ENCODE measurements around the gene PRKN.
"Not testable (repeated sequence)": the region's sequence is repeated elsewhere in the genome, so short reads cannot be mapped to it uniquely, and the experiment has no call there.

The PRKN gene

DNA sequence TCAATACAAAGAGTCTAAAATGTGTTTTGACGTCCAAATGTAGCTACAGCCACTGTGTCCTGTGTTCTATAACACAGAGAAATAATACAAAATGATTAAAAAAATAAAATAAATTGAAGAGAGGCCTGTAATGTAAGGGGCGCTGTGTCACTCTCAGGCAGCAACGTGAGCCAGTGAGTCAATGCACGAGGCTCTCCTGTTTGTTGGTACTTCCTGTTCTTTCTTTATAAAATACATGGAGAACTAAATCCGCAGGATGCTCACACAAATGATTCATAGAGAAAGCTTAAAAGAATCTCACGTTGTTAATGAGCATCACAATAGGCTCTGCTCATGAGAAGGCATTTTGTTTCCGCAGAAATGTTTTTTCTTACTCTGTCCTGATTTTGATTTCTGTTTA lies 818.7 kb downstream of the PRKN start:
- DNase-seq (ENCODE audit: low spot score) = no peak

DNA sequence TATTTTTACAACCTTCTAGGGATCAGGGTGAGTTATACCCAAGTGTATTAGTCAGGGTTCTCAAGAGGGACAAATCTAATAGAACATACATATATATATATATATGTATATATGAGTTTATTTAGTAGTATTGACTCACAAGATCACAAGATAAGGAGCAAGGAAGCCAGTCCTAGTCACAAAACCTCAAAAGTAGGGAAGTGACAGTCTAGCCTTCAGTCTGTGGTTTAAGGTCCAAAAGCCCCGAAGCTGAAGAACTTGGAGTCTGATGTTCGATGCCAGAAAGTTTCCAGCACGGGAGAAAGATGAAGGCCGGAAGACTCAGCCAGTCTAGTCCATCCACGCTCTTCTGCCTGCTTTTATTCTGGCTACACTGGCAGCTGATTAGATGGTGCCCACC lies 821.0 kb downstream of the PRKN start:
- no peak for DNase-seq (ENCODE audit: low spot score)

DNA sequence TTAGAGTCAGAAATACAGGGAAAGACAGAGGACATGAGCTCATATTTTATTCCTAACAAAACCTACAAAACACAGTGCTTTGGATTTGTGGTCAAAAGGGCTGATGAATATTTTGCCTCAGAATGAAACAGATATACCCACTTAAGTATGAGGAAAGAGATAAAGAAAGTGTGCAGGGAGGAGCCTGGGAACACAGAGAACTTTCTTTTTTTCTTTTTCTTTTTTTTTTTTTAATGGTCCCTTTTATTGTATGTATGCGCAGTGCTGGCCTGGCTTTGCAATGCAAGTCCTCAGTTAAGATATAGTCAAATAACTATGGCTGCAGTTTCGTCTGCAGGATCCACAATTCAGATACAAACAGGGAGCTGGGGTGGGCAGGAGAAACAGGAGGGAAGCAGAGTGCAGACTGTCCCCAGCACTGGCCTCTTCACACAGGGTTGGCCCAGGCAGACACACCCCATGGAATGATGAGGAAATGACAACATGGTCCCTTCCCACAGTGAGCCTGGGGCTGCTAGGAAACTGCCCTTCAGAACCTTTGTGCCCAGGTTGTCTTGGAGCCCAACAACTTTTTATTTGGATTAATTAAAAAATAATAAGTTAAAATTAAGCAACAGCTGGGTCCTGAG lies 823.9 kb downstream of the PRKN start:
- DNase-seq (ENCODE audit: low spot score) = no peak

DNA sequence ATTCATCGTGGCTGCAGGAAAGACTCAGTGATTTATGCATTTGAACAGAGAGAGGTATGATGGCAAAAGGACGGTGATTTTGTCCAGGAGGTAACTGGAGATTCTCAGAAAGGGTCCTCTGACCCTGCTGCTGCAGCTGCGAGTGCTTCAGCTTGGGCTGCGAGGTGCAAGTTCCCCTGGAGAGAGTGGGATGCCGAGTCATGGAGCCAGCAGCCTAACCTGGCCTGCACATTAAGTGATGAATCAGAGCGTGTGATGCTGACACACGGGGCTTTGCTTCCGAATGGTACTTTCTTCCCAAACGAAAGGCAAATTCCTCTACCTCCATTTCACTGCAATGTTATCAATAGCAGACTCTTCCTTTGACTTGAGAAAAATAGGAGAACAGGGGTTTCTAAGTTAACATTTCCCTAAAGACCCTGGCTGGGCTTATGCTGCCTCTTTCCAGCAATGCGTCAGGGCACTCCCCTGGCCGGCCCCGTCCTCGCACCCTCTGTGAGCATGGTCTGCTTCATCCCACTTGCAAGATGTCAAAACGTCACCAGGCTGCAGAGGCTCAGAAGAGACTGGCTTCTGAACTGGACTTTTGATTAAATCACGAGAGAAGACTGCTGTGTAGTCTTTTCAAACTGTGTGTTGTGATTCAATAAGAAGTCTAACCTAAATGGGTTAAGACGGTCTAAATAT lies 825.7 kb downstream of the PRKN start:
- DNase-seq (ENCODE audit: low spot score) = no peak

DNA sequence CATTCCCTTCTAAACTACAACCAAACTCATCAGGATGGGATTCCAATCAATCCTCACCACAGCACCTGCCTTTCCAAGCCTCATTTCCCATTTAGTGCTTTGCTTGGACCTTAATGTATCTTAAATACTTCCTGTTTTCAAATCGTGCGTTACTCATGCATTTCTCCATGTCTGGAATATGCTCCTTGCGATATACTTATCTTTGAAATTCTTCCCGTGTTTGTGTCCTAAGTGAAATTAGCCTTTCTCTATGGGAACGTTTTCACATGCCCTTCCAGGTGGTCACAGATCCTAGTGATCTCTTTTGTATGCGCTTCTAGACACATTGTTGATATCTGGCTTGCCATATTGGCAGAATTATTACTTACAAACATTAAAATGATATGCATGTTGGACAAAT lies 833.1 kb downstream of the PRKN start:
- DNase-seq (ENCODE audit: low spot score) = no peak

DNA sequence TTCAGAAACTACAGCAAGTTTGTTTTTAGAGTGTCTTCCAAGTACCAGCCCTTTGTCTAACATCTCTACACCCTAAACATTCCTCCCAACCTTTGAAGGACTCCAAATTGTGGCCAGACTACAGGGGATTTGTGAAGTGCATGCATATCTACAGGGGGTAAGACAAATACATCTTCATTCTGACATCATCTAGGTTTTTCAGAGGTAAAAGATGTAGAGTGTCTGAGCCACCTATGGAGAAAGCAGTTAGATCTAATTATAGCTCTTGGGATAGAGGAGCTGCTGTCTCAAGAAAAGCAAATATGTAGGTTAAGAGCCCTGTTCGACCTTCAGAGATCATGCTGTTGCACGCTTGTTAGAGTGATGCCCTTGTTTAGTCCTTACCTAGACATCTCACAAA lies 836.0 kb downstream of the PRKN start:
- no peak for DNase-seq (ENCODE audit: low spot score)

DNA sequence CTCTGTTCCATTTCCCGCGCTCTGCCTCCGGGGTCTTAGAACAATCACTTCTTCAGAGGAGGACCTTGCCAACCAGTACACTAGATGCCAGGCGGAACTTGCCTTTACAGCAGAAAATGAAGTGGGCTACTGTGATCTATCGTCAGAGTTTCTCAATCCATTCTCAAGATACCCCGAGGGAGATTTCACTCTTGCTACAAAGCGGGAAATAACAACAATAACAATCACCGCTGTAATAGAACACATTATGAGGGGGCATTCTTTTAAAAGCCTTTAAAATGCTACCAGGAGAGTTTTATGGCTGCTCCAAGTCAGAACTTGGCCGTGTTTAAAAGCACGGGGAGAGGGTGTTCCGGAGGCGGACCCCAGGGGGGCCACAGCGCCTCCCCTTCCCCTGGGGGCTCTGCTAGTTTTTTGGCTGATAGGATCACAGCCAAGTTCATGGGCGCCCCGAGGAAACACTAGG lies 836.7 kb downstream of the PRKN start:
- DNase-seq (ENCODE audit: low spot score) = no peak

DNA sequence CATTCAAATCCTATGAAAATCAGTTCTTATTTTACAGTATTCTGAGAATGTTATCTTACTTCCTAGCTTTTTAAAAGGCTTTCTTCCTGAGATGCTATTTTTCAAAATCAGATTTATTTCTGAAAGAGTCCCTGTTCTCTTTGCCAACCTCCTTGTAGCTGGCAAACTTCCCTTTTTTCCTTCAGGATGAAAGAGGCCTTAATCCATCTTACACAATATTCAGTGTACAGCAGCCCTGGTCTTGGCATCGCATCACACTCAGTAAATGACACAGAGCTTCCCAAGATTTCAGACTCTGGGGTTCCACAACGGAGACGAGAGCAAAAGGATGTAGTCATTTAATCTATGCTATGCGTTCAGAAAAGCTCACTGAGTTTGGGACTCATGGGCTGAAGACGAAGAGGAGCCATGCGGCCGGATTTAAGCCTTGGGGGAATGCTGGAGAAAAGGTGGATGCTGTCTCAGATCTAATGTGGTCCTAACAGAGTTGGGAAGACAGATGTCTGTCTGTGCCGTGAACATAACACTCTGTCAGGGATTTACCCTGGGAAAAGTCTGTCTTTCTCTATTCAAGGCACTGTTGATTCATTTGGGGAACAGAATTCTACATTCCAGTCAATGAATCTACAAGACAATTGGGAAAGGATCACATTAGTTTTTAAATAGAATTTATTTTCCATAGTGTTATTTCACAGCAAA lies 837.3 kb downstream of the PRKN start:
- no peak for DNase-seq (ENCODE audit: low spot score)

DNA sequence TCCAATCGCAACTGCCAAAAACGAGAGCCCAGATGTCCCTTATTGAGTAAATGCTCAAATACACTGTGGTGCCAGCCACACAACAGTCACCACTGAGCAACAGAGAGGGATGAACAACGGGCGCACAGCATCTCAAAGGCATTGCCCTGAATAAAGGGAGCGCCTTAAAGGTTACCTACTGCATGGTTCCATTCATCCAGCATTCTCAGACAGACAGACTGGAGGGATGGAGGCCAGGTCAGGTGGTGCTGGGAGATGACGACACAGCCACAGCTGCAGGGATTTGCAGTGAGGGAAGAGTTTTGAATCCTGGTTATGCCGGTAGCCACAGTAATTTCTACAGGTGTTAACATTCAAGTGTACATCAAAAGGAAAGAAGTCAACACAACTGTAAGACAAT lies 838.2 kb downstream of the PRKN start:
- DNase-seq (ENCODE audit: low spot score) = no peak

DNA sequence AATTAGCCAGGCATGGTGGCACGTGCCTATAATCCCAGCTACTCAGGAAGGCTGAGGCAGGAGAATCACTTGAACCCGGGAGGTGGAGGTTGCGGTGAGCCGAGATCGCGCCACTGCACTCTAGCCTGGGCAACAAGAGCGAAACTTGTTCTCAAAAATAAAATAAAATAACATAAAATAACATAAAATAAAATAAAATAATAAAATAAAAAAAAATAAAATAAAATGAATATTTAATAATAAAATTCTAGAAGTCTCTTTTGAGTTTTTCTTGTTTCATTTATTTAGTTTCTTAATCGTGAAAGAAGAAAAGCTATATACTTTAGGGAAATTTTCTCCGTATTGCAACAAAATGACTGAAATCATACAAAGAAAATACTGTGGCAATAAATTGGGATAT lies 841.0 kb downstream of the PRKN start:
- not testable (repeated sequence) for DNase-seq (ENCODE audit: low spot score)

DNA sequence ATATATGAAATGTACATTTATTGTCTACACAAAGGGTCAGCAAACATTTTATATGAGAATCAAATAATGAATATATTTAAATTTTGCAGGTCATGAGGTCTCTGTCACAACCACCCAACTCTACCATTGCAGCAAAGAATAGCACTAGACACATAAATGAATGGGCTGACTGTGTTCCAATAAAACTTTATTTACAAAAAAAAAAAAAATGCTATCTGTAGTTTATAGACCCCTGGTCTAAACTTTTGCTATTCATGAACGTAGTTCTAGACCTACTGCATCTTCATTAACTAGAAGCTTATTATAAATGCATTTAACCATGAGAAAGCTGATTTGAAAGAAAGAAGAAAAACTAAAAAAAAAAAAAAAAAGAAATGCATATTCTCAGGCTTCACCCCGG lies 842.8 kb downstream of the PRKN start:
- no peak for DNase-seq (ENCODE audit: low spot score)

DNA sequence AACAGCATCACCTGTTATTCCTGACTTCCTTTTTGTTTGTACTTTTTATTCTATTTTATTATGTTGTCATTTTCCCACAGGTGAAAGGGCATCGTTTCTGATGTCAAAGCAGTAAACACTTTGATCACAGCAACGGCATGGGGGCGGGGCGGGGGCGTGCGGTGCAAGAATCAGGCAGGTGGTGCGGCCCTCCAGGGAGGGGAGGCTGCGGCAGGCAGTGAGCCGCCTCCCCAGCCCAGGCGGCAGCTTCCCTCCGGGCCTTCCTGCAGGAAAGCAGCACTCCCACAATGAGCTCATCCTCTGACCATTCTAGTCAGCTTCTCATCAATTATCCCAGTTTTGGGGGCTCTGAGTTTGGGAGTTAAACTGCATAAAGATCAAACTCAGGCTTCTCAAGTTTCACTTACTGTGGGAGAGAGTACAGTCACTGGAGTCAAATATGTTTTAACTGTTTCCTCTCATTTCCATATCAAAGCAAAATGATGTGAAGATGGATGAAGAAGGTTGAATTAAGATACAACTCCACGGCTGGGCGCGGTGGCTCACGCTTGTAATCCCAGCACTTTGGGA lies 845.3 kb downstream of the PRKN start:
- no peak for DNase-seq (ENCODE audit: low spot score)

DNA sequence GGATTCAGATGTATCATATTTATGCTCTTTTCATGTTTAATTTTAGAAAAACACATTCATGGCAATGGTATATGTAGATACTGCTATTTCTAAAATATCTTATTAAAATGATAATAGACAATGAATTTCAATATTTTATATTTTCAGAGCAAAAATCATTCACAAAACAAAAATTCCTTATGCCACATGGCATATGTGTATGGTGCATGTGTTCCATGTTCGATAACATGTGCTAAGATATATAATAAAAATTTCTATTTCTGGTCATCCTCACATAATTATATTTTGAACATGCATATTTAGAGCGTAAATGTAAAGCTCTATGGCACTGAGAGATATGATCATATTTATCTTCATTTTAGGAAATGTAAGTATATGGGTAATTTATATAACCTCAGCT lies 847.5 kb downstream of the PRKN start:
- no peak for DNase-seq (ENCODE audit: low spot score)

DNA sequence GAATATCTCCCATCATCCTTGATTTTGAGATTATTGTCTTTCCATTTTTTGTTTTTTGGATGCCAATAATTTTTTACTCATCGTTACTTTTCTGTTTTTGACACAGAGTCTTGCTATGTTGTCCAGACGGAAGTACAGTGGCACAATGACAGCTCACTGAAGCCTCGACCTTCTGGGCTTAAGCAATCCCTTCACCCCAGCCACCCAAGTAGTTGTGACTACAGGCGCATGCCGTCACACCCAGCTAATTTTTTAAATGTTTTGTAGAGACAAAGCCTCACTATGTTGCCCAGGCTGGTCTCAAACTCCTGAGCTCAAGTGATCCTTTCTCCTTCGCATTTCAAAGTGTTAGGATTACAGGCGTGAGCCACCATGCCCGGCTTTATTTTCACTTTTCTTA lies 851.3 kb downstream of the PRKN start:
- no peak for DNase-seq (ENCODE audit: low spot score)

DNA sequence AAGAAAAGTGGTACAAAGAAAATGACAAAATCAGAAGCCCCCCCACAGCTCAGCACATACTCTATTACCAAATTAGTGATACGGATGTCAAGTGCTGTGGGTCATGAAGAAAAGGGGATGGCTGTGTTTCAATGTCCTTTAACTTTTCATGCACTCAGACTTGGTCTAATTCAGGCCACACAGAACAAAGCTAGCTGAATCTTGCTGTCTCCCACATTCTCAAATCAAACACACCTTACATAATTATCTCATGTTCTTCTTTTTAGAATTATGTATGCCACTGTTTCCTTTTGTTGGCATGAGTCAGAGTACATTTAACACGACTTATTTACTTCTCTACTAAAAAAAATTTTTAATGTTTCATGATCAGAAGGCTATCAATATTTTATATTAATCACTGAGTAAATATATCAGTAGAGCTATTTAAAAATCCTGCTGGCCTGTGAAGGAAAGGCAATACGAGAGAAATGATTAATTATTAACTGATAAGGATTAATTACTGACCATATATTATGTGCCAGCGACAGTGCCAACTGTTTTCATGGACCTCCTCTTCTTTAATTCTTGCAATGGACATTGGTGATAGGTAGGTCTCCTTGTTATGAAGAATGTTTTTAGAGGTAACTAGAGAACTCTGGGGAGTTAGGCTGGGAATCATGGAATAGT lies 857.2 kb downstream of the PRKN start:
- DNase-seq (ENCODE audit: low spot score) = no peak

DNA sequence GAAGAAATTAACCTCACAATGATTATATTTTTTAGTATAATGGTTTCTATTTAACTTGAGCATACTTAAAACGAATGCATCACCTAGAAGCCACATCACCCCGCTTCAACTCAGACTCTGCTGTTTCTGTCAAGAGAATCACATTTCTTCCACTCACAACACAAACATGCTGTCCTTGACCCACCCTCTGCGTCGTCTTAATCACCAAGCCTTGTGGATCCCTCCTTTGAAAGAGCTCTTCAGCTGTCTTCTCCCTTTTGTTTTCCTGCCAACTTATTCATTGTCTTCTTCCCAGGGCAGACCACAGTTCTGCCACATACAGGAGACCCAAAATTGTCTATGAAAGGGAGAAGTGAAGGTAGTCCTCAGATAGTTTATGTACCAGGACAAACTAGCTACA lies 858.1 kb downstream of the PRKN start:
- DNase-seq (ENCODE audit: low spot score) = no peak

DNA sequence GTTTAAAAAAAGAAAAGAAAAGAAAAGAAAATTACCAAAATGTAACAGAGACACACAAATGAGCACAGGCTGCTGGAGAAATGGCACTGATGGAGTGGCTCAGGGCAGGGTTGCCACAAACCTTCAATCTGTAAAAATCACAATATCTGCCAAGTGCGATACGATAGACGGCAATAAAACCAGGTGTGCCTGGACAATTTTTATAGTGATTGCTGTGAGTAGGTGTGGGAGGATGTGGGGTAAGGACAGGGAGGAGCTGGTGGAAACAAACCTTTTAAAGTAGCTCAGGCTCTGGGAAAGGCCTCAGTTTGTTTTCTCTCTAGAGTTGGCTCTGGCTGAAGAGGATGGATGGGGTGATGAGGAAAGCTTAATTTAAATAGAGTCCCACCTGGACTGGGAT lies 861.0 kb downstream of the PRKN start:
- DNase-seq (ENCODE audit: low spot score) = no peak

DNA sequence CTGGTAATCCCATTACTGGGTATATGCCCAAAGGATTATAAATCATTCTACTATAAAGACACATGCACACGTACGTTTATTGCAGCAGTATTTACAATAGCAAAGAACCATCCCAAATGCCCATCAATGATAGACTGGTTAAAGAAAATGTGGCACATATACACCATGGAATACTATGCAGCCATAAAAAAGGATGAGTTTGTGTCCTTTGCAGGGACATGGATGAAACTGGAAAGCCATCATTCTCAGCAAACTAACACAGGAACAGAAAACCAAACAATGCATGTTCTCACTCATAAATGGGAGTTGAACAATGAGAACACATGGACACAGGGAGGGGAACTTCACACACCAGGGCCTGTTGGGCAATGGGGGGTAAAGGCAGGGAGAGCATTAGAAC lies 866.5 kb downstream of the PRKN start:
- DNase-seq (ENCODE audit: low spot score) = not testable (repeated sequence)

DNA sequence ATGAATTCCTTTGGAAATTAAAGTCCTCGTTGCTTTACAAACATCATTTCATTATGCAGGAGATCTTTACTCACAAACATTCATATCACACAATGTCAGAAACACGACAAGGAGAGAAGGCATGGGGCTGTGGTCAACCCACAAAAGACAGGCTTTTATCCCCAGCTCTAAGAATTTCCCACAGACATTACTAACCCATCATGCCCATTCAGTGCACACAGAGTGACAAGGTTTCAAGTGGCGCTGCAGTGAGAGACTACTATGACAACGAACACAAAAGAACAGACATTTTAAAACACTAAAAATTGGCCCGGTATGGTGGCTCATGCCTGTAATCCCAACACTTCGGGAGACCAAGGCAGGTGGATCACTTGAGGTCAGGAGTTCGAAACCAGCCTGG lies 873.9 kb downstream of the PRKN start:
- no peak for DNase-seq (ENCODE audit: low spot score)

DNA sequence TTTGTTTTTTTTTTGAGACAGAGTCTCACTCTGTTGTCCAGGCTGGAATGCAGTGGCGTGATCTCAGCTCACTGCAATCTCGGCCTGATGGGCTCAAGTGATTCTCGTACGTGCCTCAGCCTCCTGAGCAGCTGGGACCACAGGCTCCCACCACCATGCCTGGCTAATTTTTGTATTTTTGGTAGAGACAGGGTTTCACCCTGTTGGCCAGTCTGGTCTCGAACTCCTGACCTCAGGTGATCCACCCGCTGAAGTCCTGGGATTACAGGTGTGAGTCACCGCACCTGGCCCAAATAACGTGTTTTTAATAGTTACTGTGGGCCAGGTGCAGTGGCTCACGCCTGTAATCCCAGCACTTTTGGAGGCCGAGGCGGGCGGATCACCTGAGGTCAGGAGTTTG lies 876.1 kb downstream of the PRKN start:
- DNase-seq (ENCODE audit: low spot score) = not testable (repeated sequence)

DNA sequence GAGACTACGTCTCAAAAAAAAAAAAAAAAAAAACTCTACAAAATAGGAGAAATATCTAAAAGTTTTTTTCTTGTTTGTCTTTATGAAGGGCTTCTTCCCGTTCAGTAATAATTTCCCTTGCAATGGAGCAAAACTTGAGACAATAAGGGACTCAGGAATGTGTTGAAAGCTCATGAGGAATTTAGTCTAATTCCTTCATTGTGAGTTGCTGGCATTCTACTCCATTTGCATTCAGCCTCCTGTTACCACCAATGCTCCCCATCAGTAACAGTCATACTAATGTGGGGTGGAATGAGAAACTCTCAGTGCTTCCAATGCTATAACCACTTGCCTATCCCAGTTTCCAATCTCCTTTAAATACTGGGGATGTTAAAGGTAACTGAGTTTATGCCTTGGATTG lies 877.0 kb downstream of the PRKN start:
- no peak for DNase-seq (ENCODE audit: low spot score)

DNA sequence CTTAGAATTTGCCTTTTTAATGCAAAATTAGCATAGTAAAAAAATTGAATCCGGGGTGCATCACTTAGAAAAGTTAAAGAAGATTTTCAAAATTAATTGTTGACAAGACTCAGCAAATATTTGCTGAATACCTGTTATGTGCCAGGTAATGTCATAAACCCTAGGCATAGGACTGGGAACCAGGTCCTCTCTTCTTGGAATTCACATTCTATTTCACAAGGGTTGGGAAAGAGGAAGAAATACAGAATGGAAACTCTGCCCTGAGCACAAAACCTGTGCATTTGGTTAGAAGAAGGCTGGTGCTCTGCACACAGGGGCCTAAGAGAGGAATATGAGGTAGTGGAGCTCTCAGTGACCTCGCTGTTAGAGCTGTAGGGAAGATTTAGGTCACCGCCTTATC lies 879.9 kb downstream of the PRKN start:
- DNase-seq (ENCODE audit: low spot score) = no peak

DNA sequence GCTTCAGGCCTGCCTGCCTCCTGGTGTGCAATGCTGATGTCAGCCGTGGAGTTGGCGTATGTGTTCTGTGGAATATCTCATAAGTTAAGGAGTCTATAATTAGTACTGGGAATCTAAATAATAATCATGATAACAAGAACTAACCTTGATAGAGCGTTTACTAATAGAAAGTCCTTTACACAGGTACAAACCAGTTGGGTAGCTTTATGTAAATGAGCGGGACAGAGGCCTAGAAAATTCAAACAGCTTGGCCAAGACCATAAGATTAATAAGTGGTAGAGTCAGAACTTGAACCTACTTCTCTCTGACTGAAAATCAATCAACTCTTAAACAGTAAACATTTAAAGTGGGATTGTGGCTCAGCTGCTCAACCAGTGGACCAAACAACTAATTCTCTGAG lies 882.8 kb downstream of the PRKN start:
- DNase-seq (ENCODE audit: low spot score) = no peak

Measured in CD4-positive, alpha-beta T cell treated with Interleukin-6 at 100 ng/mL for 8 hours (primary cell).